ENCODE results near the gene XRCC6. TPM values are rescaled to one million over a fixed set of nuclear protein-coding genes. Genes with fewer than 3 reads are reported as not detected.

The XRCC6 gene
- total and polyA plus RNA-seq, 9 of the 15 experiments (the other 6 are each of a cell fraction or from before 2014, with no cell fraction given) = 151 to 440 (median 318) TPM

- TF ChIP-seq E2F6 (IDR thresholded peaks at IDR 0.05; ENCODE audit: borderline replicate concordance in 1 of 2, extremely low read depth in 1 of 2, insufficient read depth in 1 of 2, insufficient read length in 1 of 2, low read depth in 1 of 2, low read length in 1 of 2, poor library complexity in 1 of 2, severe bottlenecking in 1 of 2) = peak in 1 of 2 experiments; percentile 25
- TF ChIP-seq FOXM1 (IDR thresholded peaks at IDR 0.05; ENCODE audit: low read depth) = no peak
- TF ChIP-seq FOXM1 (CRISPR knock-in tag; IDR thresholded peaks at IDR 0.05; ENCODE audit: low read depth) = no peak
- 0 out of 2 replicates have a peak, but pooled peaks have one; percentile 40 for TF ChIP-seq ZBTB9 (CRISPR knock-in tag; IDR thresholded peaks at IDR 0.05)
- no peak for TF ChIP-seq TSHZ1 (CRISPR knock-in tag; IDR thresholded peaks at IDR 0.05)
- TF ChIP-seq C11orf30 (IDR thresholded peaks at IDR 0.05; ENCODE audit: low read depth) = peak; percentile 73
- TF ChIP-seq MED1 (CRISPR knock-in tag; IDR thresholded peaks at IDR 0.05; ENCODE audit: borderline replicate concordance) = no peak
- TF ChIP-seq MTA3 (IDR thresholded peaks at IDR 0.05; ENCODE audit: borderline replicate concordance) = peak; percentile 37; the same call in 1 of the 2 replicates
- TF ChIP-seq SRF (CRISPR knock-in tag; IDR thresholded peaks at IDR 0.05) = peak in 1 of 2 experiments; percentile 37; a peak in 1 of 4 replicates
- TF ChIP-seq BRD9 (IDR thresholded peaks at IDR 0.05; ENCODE audit: low read depth, partially characterized antibody) = peak; percentile 39
- TF ChIP-seq TOE1 (IDR thresholded peaks at IDR 0.05; ENCODE audit: borderline replicate concordance) = no peak
- TF ChIP-seq TOE1 (CRISPR knock-in tag; IDR thresholded peaks at IDR 0.05; ENCODE audit: borderline replicate concordance, low read depth) = no peak
- TF ChIP-seq MTF1 (CRISPR knock-in tag; IDR thresholded peaks at IDR 0.05; ENCODE audit: borderline replicate concordance) = no peak
- no peak for TF ChIP-seq NFE2L1 (tag; IDR thresholded peaks at IDR 0.05; ENCODE audit: borderline replicate concordance, low read depth)
- no peak for TF ChIP-seq ZNF655 (CRISPR knock-in tag; IDR thresholded peaks at IDR 0.05)
- no peak for TF ChIP-seq TCF7L2 (IDR thresholded peaks at IDR 0.05; ENCODE audit: low read depth, low read length)
- TF ChIP-seq KDM4B (IDR thresholded peaks at IDR 0.05; ENCODE audit: borderline replicate concordance in 2 of 2, low read depth in 1 of 2) = 0 out of 4 replicates have a peak, but pooled peaks of 1 of the 2 experiments have one; percentile 53
- TF ChIP-seq NFIC (IDR thresholded peaks at IDR 0.05) = peak; percentile 33; the same call in 1 of the 2 replicates
- TF ChIP-seq POLR2AphosphoS5 (IDR thresholded peaks at IDR 0.05; ENCODE audit: control insufficient read depth, insufficient read depth, low read depth, low read length) = peak; percentile 71
Observed at GRCh38 chr22:41621099-41621910, at the start of gene XRCC6 (continued).

All from K562 (cell line).